ENCODE measurements around the gene PLCH1. TPM values are rescaled to one million over a fixed set of nuclear protein-coding genes. Genes with fewer than 3 reads are reported as not detected.
A peak's percentile ranks its signal among the peaks of the same experiment; 100 is the strongest.

Gene PLCH1
- total RNA-seq, 1 experiment from 2014 or later = 8.9 TPM

GRCh38 chr3:155664925-155665695, 79.8 kb downstream of the PLCH1 start:
- Mint-ChIP-seq H3K27me3 (ENCODE audit: low read depth) (no peaks in the 10 kb centered on the region), H3K9me3 (no peaks in the 10 kb centered on the region), H3K4me1 (peaks cover 19% of the 10 kb centered on the region), H3K36me3 (no peaks in the 10 kb centered on the region), H3K27ac (peak overlapping the region; percentile 38), H3K4me3 (no peak overlapping the region)
- no peak for DNase-seq (ENCODE audit: low spot score)
- ChIA-PET CTCF (no interaction called here), POLR2A (no interaction called here)
- TF ChIP-seq ZNF423 (CRISPR knock-in tag; IDR thresholded peaks at IDR 0.05) = no peak
- TF ChIP-seq GRHL2 (CRISPR knock-in tag; IDR thresholded peaks at IDR 0.05; ENCODE audit: insufficient replicate concordance, severe bottlenecking) = no peak
- no peak for TF ChIP-seq MLX (CRISPR knock-in tag; IDR thresholded peaks at IDR 0.05)
- peak; percentile 57 for ATAC-seq

- ChIA-PET CTCF (no interaction called here), POLR2A (interaction anchor here (0.6 kb wide), 1 partner anchor 78 kb away, joined by 3 read pairs; no protein-coding TSS in a partner anchor)
- Mint-ChIP-seq H3K4me3 (no peak overlapping the region), H3K4me1 (peaks cover 19% of the 10 kb centered on the region), H3K27me3 (ENCODE audit: low read depth) (no peaks in the 10 kb centered on the region), H3K9me3 (no peaks in the 10 kb centered on the region), H3K27ac (peak overlapping the region; percentile 48; the same call in 1 of the 2 replicates), H3K36me3 (no peaks in the 10 kb centered on the region)
- no peak for DNase-seq (ENCODE audit: low spot score)
- no peak for ATAC-seq
- TF ChIP-seq USF2 (CRISPR knock-in tag; IDR thresholded peaks at IDR 0.05) (no peak), ARID4B (CRISPR knock-in tag; IDR thresholded peaks at IDR 0.05; ENCODE audit: borderline replicate concordance) (no peak), IRF1 (CRISPR knock-in tag; IDR thresholded peaks at IDR 0.05) (no peak), NR1H2 (CRISPR knock-in tag; IDR thresholded peaks at IDR 0.05) (no peak), SMAD4 (CRISPR knock-in tag; IDR thresholded peaks at IDR 0.05) (no peak)
Observed at GRCh38 chr3:155663467-155664212, 81.2 kb downstream of the PLCH1 start.

- peaks cover 19% of the 10 kb centered on the region for H3K4me1 Mint-ChIP-seq
- no peak overlapping the region for H3K27ac Mint-ChIP-seq
- ChIA-PET POLR2A (interaction anchor here (0.5 to 0.7 kb wide), 2 partner anchors 80 to 182 kb away, joined by 3 to 4 read pairs; no protein-coding TSS in a partner anchor), CTCF (interaction anchor here (0.6 kb wide), 1 partner anchor 208 kb away, joined by 3 read pairs; no protein-coding TSS in a partner anchor)
- no peaks in the 10 kb centered on the region for H3K9me3 Mint-ChIP-seq
- DNase-seq (ENCODE audit: low spot score) (no peak), ATAC-seq (no peak)
- TF ChIP-seq FOXK1 (CRISPR knock-in tag; IDR thresholded peaks at IDR 0.05) (no peak), TP53 (CRISPR knock-in tag; IDR thresholded peaks at IDR 0.05) (no peak), ATF6 (CRISPR knock-in tag; IDR thresholded peaks at IDR 0.05) (no peak), IRF1 (CRISPR knock-in tag; IDR thresholded peaks at IDR 0.05) (no peak)
- H3K36me3 Mint-ChIP-seq = no peaks in the 10 kb centered on the region
- H3K27me3 Mint-ChIP-seq (ENCODE audit: low read depth) = no peaks in the 10 kb centered on the region
- H3K4me3 Mint-ChIP-seq = no peak overlapping the region
Observed at GRCh38 chr3:155661760-155662159, 83.1 kb downstream of the PLCH1 start.
